Lung (tissue), 12 donors: ENCODE data around the gene BSG. TPM values are rescaled to one million over a fixed set of nuclear protein-coding genes. Genes with fewer than 3 reads are reported as not detected.

ENCODE experiments used
- ATAC-seq: fragments of 200-7000 bp; cut with Tn5 transposase; one replicate; pipeline ENCODE4 v1.9.1; 2020; ENCODE audit warnings: moderate number of reproducible peaks; ENCODE audit not compliant: insufficient read depth, low FRiP score
- DNase-seq, 3 donors: peaks; one replicate each; pipeline ENCODE4 v3.0.0-alpha.2; 2013 to 2017
- H3K27ac ChIP-seq, 2 donors: one replicate each; pipeline ENCODE4 v1.5.1; 2013; ENCODE audit warnings: mild to moderate bottlenecking in 2 of 2, moderate library complexity in 2 of 2, control low read depth in 1 of 2, inconsistent platforms in 1 of 2, low read depth in 1 of 2, low read length in 1 of 2
- H3K27me3 ChIP-seq, 3 donors: one replicate each; pipeline ENCODE4 v1.5.1; 2013; ENCODE audit warnings: low read length in 2 of 3; ENCODE audit not compliant: control insufficient read depth in 3 of 3, insufficient read depth in 3 of 3
- H3K36me3 ChIP-seq, 4 donors: one replicate each; pipeline ENCODE4 v1.5.1; 2013; ENCODE audit warnings: low read length in 4 of 4, mild to moderate bottlenecking in 1 of 4, moderate library complexity in 1 of 4; ENCODE audit not compliant: control insufficient read depth in 4 of 4, insufficient read depth in 4 of 4
- H3K4me1 ChIP-seq, 5 donors: one replicate each; pipeline ENCODE4 v1.5.1; 2013; ENCODE audit warnings: low read length in 5 of 5, mild to moderate bottlenecking in 2 of 5, moderate library complexity in 1 of 5; ENCODE audit not compliant: control insufficient read depth in 5 of 5, insufficient read depth in 5 of 5
- H3K4me3 ChIP-seq: one replicate; pipeline ENCODE4 v1.5.1; 2013; ENCODE audit warnings: mild to moderate bottlenecking, control low read depth, moderate library complexity
- H3K9ac ChIP-seq, 2 donors: one replicate each; pipeline ENCODE4 v1.5.1; 2013; ENCODE audit warnings: low read length in 2 of 2, control low read depth in 1 of 2; ENCODE audit not compliant: insufficient read depth in 1 of 2
- H3K9me3 ChIP-seq, 4 donors: one replicate each; pipeline ENCODE4 v1.5.1; 2013; ENCODE audit warnings: low read length in 3 of 4, mild to moderate bottlenecking in 1 of 4, moderate library complexity in 1 of 4; ENCODE audit not compliant: control insufficient read depth in 4 of 4, insufficient read depth in 3 of 4
- WGBS, 2 donors: extraction: QIAGEN DNeasy Blood & Tissue Kit; methylation state at CpG; one replicate each; pipeline ENCODE4 v1.1.7; 2013; 5-methylcytosine and 5-hydroxymethylcytosine counted together
- polyA plus RNA-seq, 2 donors: library from polyadenylated mRNA; stranded (reverse); fragments of 200-250 nt; gene quantifications; one replicate each; pipeline ENCODE4 v1.2.1, GENCODE V29; 2013
- total RNA-seq, 2 donors: library from RNA; depleted of rRNA in 1 of 2; stranded (reverse); fragments of >200 nt in 1 of 2; gene quantifications; one replicate each; pipeline ENCODE4 v1.2.1, GENCODE V29; 2014 to 2021
- TF ChIP-seq, protein P1 (sequence below): IDR thresholded peaks from 2 replicates; pipeline ENCODE4 v1.5.1; 2012; ENCODE audit warnings: mild to moderate bottlenecking; ENCODE audit errors: control extremely low read depth, extremely low read depth
- donor health status: control.
- donor health status: control.
- donor health status: Bipolar disorder and iron deficiency.
- donor health status: healthy.
- donor health status: DM: yes; HTN: yes; CAD: no.

BSG gene
- total and polyA plus RNA-seq, 4 donors, result 239 to 416 (median 355) TPM

GRCh38 chr19:616747-617526, 44.5 kb downstream of the BSG start:
- DNase-seq (no peak), ATAC-seq (no peak)
- Histone ChIP-seq H3K27ac (no peak overlapping the region), H3K9me3 (peaks cover 0 to 11% (median 0%) of the 10 kb centered on the region in 4 donors), H3K27me3 (peaks cover 0 to 7% (median 3%) of the 10 kb centered on the region in 3 donors), H3K4me3 (no peak overlapping the region), H3K9ac (no peak overlapping the region), H3K36me3 (peaks cover 0 to 46% (median 10%) of the 10 kb centered on the region in 4 donors), H3K4me1 (peaks cover 0 to 6% (median 0%) of the 10 kb centered on the region in 5 donors)
- WGBS, 2 donors, result 87 to 88% methylated on average over 41 to 58 of the region's 58 CpGs
- TF ChIP-seq, protein P1, sequence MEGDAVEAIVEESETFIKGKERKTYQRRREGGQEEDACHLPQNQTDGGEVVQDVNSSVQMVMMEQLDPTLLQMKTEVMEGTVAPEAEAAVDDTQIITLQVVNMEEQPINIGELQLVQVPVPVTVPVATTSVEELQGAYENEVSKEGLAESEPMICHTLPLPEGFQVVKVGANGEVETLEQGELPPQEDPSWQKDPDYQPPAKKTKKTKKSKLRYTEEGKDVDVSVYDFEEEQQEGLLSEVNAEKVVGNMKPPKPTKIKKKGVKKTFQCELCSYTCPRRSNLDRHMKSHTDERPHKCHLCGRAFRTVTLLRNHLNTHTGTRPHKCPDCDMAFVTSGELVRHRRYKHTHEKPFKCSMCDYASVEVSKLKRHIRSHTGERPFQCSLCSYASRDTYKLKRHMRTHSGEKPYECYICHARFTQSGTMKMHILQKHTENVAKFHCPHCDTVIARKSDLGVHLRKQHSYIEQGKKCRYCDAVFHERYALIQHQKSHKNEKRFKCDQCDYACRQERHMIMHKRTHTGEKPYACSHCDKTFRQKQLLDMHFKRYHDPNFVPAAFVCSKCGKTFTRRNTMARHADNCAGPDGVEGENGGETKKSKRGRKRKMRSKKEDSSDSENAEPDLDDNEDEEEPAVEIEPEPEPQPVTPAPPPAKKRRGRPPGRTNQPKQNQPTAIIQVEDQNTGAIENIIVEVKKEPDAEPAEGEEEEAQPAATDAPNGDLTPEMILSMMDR, result no peak

DNA sequence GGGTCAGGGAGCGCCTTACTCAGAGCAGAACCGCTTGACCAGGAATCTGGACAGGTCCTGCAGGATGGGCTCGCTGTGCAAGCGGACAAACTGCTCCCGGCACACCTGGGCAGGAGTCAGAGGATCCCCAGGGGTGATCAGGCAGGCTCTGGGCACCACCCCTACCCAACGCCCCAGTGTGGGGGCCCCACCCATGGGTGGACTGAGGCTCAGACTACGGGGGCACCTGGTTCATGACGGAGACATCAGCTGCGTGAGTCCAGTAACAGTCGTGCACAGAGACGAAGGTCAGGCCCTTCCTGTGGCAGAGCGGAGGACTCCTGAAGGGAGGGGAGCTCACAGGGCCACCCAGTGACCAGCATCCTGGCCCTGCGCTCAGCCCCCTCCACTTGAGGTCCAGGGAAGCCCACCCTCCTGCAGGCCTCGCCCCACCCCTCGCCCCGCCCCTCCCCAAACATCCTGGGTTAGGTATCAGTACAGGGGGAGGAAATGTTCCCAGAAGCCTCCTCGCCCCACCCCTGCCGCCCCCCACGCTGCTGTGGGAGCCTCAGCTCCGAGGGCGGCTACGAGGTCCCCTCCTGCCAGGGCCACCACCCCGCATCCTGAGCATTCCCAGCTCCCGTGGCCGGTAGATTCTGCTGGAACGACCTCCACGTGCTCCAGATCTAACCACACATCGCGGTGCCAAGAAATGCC, 45.3 kb downstream of the BSG start:
- Histone ChIP-seq H3K27me3 (peaks cover 0 to 7% (median 3%) of the 10 kb centered on the region in 3 donors), H3K9me3 (peaks cover 0 to 11% (median 0%) of the 10 kb centered on the region in 4 donors), H3K4me1 (peaks cover 0 to 6% (median 0%) of the 10 kb centered on the region in 5 donors), H3K4me3 (no peak overlapping the region), H3K27ac (no peak overlapping the region), H3K9ac (no peak overlapping the region), H3K36me3 (peaks cover 0 to 54% (median 10%) of the 10 kb centered on the region in 4 donors)
- WGBS, 2 donors, result 91 to 92% methylated on average over 29 of the region's 29 CpGs
- no peak for ATAC-seq
- no peak for DNase-seq
- TF ChIP-seq, protein P1, result no peak

DNA sequence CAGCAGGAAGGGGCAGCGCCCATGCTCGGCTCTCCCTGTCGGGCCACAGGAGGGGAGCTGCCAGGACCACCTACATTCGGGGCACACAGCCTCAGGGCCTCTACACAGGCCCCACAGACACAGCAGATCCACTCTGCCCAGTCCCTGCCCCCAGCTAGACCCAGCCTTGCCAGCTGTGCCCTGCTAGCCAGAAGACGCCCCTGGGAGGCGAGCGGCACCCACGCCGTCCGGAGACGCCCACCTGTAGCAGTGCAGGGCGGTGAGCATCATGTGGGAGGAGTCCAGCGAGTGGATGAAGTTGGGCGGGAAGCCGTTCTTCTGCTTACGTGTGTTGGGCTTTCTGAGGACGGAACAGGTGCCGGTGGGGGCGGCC, 45.8 kb downstream of the BSG start:
- peaks cover 0 to 59% (median 10%) of the 10 kb centered on the region in 4 donors for H3K36me3 ChIP-seq

More for the DNA sequence above, 45.8 kb downstream of the BSG start:
- ATAC-seq (no peak), DNase-seq (no peak)
- H3K27ac ChIP-seq, result no peak overlapping the region
- H3K4me1 ChIP-seq, result peaks cover 0 to 6% (median 0%) of the 10 kb centered on the region in 5 donors
- H3K4me3 ChIP-seq, result no peak overlapping the region
- 94 to 96% methylated on average over 19 of the region's 19 CpGs for whole genome bisulfite sequencing, 2 donors
- peaks cover 0 to 13% (median 0%) of the 10 kb centered on the region in 4 donors for H3K9me3 ChIP-seq
- peaks cover 0 to 7% (median 3%) of the 10 kb centered on the region in 3 donors for H3K27me3 ChIP-seq
- TF ChIP-seq, protein P1, result no peak
- H3K9ac ChIP-seq, result no peak overlapping the region
